SJCRH30 (cell line): ENCODE data around the gene GLIPR1L2. TPM values are rescaled to one million over a fixed set of nuclear protein-coding genes. Genes with fewer than 3 reads are reported as not detected.
A peak's percentile ranks its signal among the peaks of the same experiment; 100 is the strongest.
"Not testable (repeated sequence)": the region's sequence is repeated elsewhere in the genome, so short reads cannot be mapped to it uniquely, and the experiment has no call there.

Experiments used
- DNase-seq, 2 experiments: peaks; one replicate each; pipeline ENCODE4 v3.0.0-alpha.2; 2015 to 2020
- H3K27ac ChIP-seq: fragments of 250-450 bp; sonication (Bioruptor Pico); 2 replicates; pipeline ENCODE4 v1.5.1; 2020; ENCODE audit warnings: mild to moderate bottlenecking, moderate library complexity
- H3K27me3 ChIP-seq: fragments of 250-450 bp; sonication (Bioruptor Pico); 2 replicates; pipeline ENCODE4 v1.5.1; 2020; ENCODE audit warnings: mild to moderate bottlenecking, moderate library complexity
- H3K36me3 ChIP-seq: fragments of 250-450 bp; sonication (Bioruptor Pico); 2 replicates; pipeline ENCODE4 v1.5.1; 2020; ENCODE audit warnings: mild to moderate bottlenecking, moderate library complexity
- H3K4me1 ChIP-seq: fragments of 250-450 bp; sonication (Bioruptor Pico); 2 replicates; pipeline ENCODE4 v1.5.1; 2020; ENCODE audit warnings: mild to moderate bottlenecking, moderate library complexity
- H3K4me3 ChIP-seq: fragments of 250-450 bp; sonication (Bioruptor Pico); 2 replicates; pipeline ENCODE4 v1.5.1; 2020; ENCODE audit warnings: mild to moderate bottlenecking, moderate library complexity
- H3K9me3 ChIP-seq: fragments of 250-450 bp; sonication (Bioruptor Pico); replicated peaks from 2 replicates; pipeline ENCODE4 v1.5.1; 2020; ENCODE audit warnings: mild to moderate bottlenecking, moderate library complexity
- total RNA-seq: library from RNA; depleted of rRNA; stranded (reverse); fragments of >200 nt; shearing (Covaris generic); gene quantifications from 2 replicates; pipeline ENCODE4 v1.2.3, GENCODE V29; 2014; rRNA removed

The GLIPR1L2 gene
- total RNA-seq = not detected in 2 replicates

DNA sequence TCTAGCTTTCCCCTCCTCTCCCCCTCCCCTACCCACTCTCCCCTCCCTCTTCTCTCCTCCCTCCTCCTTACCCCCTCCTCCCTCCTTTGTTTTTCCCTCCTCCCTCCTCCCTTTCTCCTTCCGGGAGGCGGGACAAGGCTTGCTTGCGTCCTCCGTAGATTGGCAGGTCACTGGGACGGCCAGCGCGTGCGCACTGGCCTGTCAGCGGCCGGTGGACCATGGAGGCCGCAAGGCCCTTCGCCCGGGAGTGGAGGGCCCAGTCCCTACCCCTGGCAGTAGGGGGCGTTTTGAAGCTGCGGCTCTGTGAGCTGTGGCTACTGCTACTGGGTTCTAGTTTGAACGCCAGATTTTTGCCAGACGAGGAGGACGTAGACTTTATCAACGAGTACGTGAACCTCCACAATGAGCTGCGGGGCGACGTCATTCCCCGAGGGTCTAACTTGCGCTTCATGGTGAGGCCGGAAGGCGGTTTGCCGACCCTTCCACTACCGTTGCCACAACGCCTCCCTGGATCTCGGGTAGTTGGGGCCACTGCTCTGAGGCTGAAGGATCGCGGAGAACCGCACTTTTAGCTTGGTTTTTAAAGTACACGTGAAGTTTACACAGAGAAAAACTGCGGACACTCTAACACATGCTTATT, at the start of gene GLIPR1L2:
TSS of gene GLIPR1L2 (plus strand) at position 191 of the 640 bp plus-strand sequence. CDS start at position 219, 28 bp downstream.
- Histone ChIP-seq H3K27me3 (no peaks in the 10 kb centered on the region), H3K36me3 (no peaks in the 10 kb centered on the region), H3K4me3 (no peak within 1 kb of the TSS), H3K4me1 (peaks cover 11% of the 10 kb centered on the region), H3K9me3 (no peaks in the 10 kb centered on the region), H3K27ac (no peak within 1 kb of the TSS)
- no peak for DNase-seq

DNA sequence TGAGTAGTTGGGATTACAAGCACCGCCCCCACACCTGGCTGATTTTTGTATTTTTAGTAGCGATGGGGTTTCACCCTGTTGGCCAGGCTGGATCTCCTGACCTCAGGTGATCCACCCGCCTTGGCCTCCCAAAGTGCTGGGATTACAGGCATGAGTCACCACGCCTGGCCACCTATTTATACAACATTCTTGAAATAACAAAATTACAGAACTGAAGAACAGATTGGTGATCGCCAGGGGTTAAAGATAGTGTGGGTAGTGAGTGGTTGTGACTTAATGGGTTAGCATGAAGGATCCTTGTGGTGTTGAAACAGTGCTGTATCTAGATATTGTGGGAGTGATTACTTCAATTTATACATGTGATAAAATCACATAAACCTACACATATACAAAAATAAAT, 49.0 kb upstream of the GLIPR1L2 start:
- Histone ChIP-seq H3K27me3 (no peaks in the 10 kb centered on the region), H3K4me3 (no peak overlapping the region), H3K27ac (no peak overlapping the region), H3K36me3 (no peaks in the 10 kb centered on the region), H3K9me3 (no peaks in the 10 kb centered on the region), H3K4me1 (no peaks in the 10 kb centered on the region)
- DNase-seq = no peak

DNA sequence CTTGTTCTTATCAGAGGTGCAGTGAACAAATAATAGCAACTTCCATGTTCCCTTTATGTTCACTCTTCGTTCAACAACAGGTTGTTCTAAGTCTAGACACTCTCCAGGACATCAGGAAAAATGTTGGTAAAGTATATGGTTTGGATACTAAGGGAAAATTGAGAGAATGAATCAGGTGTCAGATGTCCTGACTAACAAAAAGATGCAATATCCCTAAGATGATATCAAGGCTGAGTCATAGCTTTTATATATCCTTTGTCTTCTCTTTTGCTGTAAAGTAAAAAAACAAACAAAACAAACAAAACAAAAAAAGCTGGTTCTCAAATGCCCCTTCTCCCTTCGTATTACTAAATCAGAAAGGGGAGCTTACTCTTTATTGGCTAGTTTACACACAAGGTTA, 45.4 kb upstream of the GLIPR1L2 start:
- H3K4me1 ChIP-seq = no peaks in the 10 kb centered on the region
- no peaks in the 10 kb centered on the region for H3K27me3 ChIP-seq
- DNase-seq = no peak
- no peak overlapping the region for H3K4me3 ChIP-seq
- no peaks in the 10 kb centered on the region for H3K36me3 ChIP-seq
- no peaks in the 10 kb centered on the region for H3K9me3 ChIP-seq
- H3K27ac ChIP-seq = no peak overlapping the region

DNA sequence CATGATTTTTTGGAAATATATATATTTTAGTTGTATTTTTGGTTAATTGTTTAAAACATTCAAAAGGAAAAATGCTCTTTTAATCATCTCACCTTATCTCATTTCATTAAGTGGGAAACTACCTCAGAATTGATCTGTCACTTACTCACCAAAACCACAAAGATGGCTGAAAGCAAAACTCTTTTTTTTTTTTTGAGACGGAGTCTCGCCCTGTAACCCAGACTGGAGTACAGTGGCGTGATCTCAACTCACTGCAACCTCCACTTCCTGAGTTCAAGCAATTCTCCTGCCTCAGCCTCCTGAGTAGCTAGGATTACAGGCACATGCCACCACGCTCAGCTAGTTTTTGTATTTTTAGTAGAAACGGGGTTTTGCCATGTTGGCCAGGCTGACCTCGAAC, 44.7 kb upstream of the GLIPR1L2 start:
- DNase-seq, H3K27me3 ChIP-seq, H3K9me3 ChIP-seq: not testable (repeated sequence)

DNA sequence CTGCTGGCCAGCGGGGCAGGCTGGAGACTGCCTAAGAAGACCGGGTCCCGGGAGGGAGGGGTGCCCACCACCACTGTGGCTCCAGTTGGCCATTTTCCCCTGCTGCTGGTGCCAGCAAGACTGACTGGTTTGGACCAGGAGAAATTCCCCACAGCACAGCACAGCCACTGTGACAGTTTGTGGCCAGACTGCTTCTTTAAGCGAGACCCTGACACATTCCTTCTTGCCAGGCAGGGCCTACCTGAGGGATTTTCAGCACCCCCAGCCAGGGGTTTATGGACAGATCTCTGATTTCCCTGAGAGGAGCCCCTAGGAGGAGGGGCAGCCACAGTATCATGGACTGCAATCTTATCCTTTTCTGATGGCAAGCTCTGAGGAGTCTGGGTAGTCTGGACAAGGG, 40.9 kb upstream of the GLIPR1L2 start:
- no peaks in the 10 kb centered on the region for H3K27me3 ChIP-seq

More for the DNA sequence above, 44.7 kb upstream of the GLIPR1L2 start:
- H3K4me1 ChIP-seq, H3K36me3 ChIP-seq, H3K4me3 ChIP-seq, H3K27ac ChIP-seq: not testable (repeated sequence)

DNA sequence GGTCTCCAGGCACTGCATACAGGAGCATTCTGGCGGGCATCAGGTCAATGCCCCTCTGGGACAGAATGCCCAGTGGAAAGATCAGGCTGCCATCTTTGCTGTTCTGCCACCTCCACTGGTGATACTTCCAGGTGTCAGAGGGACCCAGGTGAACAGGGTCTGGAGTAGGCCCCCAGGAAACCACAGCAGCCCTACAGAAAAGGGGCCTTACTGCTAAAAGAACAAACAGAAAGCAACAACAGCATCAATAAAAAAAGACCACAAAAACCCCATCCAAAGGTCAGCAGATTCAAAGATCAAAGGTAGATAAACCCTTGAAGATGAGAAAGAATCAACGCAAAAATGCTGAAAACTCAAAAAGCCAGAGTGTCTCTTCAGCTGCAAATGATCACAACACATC, 40.5 kb upstream of the GLIPR1L2 start:
- H3K36me3 ChIP-seq = no peaks in the 10 kb centered on the region
- no peak overlapping the region for H3K27ac ChIP-seq
- peaks cover 4% of the 10 kb centered on the region; the same call in 1 of the 2 replicates for H3K9me3 ChIP-seq
- DNase-seq = no peak
- H3K27me3 ChIP-seq = no peaks in the 10 kb centered on the region
- no peak overlapping the region for H3K4me3 ChIP-seq
- no peaks in the 10 kb centered on the region for H3K4me1 ChIP-seq

More for the DNA sequence above, 40.9 kb upstream of the GLIPR1L2 start:
- Histone ChIP-seq H3K4me3 (no peak overlapping the region), H3K9me3 (no peaks in the 10 kb centered on the region; the same call in 1 of the 2 replicates), H3K4me1 (no peaks in the 10 kb centered on the region), H3K27ac (no peak overlapping the region), H3K36me3 (no peaks in the 10 kb centered on the region)
- no peak for DNase-seq

DNA sequence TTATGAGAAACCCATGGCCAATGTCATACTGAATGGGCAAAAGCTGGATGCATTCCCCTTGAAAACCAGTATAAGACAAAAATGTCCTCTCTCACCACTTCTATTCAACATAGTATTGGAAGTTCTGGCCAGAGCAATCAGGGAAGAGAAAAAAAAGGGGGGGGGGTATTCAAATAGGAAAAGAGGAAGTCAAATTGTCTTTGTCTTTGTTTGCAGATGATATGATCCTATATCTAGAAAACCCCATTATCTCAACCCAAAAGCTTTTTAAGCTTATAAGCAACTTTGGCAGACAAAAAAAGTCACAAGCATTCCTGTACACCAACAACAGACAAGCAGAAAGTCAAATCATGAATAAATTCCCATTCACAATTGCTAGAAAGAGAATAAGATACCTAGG, 36.9 kb upstream of the GLIPR1L2 start:
- DNase-seq = no peak
- H3K27me3 ChIP-seq = no peaks in the 10 kb centered on the region
- no peaks in the 10 kb centered on the region for H3K4me1 ChIP-seq
- H3K4me3 ChIP-seq = no peak overlapping the region
- H3K9me3 ChIP-seq = peaks cover 6% of the 10 kb centered on the region; the same call in 1 of the 2 replicates
- H3K27ac ChIP-seq = no peak overlapping the region
- no peaks in the 10 kb centered on the region for H3K36me3 ChIP-seq

DNA sequence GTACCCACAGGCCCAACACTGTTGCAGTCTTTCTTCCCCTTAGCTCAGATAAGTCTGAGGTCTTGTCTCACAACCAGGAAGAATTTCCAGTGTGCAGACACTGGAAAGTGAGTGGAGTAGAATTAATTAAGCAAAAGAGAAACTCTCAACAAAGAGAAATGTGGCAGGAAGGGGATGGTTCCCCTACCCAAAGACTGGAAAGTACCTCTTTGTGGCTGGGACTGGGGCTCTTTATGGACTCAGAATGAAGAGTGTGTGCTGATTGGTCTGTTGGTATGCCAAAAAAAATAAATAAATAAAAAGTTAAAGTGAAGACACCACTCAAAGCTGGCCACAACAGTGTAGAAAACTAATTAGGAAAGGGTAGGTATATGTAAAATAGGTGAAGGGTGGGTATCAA, 30.0 kb upstream of the GLIPR1L2 start:
- H3K27ac ChIP-seq = no peak overlapping the region
- H3K36me3 ChIP-seq = no peaks in the 10 kb centered on the region
- peaks cover 22% of the 10 kb centered on the region for H3K4me1 ChIP-seq
- no peak for DNase-seq
- H3K9me3 ChIP-seq = 0 out of 2 replicates have a peak, but pooled peaks cover 3% of the 10 kb centered on the region
- H3K4me3 ChIP-seq = no peak overlapping the region
- no peaks in the 10 kb centered on the region for H3K27me3 ChIP-seq

DNA sequence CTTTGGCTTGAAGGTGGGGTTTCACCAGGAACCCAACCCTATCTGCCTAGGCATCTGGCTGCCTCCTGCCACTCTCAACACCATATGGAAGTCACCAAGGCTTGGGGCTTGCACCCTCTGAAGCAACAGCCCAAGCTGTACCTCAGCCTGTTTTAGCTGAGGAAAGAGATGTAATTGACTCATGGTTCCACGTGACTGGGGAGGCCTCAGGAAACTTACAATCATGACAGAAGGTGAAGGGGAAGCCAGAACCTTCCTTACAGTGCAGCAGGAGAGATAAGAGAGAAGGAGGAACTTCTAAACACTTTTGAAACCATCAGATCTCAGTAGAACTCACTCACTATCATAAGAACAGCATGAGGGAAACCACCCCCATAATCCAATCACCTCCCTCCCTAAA, 29.5 kb upstream of the GLIPR1L2 start:
- Histone ChIP-seq H3K4me1 (peaks cover 27% of the 10 kb centered on the region), H3K36me3 (no peaks in the 10 kb centered on the region), H3K4me3 (no peak overlapping the region), H3K27ac (no peak overlapping the region), H3K9me3 (0 out of 2 replicates have a peak, but pooled peaks cover 3% of the 10 kb centered on the region), H3K27me3 (no peaks in the 10 kb centered on the region)
- DNase-seq = no peak

DNA sequence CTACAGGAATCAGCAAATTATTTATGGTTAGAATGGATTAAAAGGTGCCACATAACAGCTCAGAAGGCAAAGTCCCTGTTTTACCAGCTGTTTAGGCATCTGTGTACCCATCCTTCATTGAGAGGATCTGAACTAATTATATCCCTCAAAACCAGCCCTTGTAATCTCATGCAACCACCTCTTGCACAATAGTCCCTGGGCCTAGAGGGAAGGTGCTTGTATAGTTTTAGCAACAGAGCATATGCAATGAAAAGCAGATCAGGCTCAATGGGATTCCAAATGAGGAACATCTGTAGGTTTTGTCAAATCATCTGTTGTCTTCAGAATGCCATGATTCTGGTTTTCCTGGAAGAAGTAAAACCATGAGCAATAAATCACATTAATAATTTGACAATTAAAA, 26.0 kb upstream of the GLIPR1L2 start:
- Histone ChIP-seq H3K27ac (peak overlapping the region; percentile 82), H3K4me1 (peaks cover 32% of the 10 kb centered on the region), H3K27me3 (no peaks in the 10 kb centered on the region), H3K9me3 (0 out of 2 replicates have a peak, but pooled peaks cover 3% of the 10 kb centered on the region), H3K4me3 (no peak overlapping the region), H3K36me3 (no peaks in the 10 kb centered on the region)
- DNase-seq = peak; percentile 80 to 95

DNA sequence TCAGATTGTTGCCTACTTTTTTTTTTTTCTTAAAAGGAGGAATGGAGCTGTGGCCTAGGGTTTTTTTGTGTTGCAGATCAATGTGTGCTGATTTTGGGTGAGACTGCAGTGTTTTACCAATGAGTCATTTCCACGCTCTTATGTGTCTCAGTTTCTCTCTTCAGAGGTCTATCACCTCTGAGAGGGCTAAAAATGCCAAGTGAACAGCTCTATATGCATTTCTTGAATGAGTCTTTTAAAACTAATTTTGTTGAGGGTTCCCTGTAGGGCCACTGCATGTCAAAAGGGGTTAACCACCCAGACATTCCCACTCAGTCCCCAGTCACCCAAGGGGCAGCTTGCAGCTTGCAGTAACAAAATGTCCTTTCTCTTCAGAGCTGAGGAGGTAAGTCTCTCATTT, 24.3 kb upstream of the GLIPR1L2 start:
- H3K9me3 ChIP-seq = 0 out of 2 replicates have a peak, but pooled peaks cover 3% of the 10 kb centered on the region
- no peaks in the 10 kb centered on the region for H3K36me3 ChIP-seq
- peaks cover 32% of the 10 kb centered on the region for H3K4me1 ChIP-seq
- no peak overlapping the region; the same call in 1 of the 2 replicates for H3K27ac ChIP-seq
- DNase-seq = peak in 1 of 2 experiments; percentile 8
- no peak overlapping the region for H3K4me3 ChIP-seq
- H3K27me3 ChIP-seq = no peaks in the 10 kb centered on the region

DNA sequence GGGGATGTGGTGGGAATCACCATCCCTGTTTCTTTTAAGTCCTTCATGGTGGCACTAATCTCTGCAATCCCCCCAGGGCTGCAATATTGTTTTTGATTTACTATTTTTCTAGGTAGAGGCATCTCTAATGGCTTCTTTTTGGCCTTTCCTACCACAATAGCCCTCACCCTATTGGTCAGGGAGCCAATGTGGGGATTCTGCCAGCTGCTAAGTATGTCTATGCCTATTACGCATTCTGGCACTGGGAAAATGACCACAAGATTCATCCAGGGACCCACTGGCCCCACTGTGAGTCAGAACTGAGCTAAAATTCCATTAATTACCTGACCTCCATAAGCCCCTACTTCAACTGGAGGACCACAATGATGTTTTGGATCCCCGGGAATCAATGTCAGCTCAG, 15.9 kb upstream of the GLIPR1L2 start:
- DNase-seq = peak; percentile 66 to 76
- Histone ChIP-seq H3K4me3 (no peak overlapping the region), H3K9me3 (peaks cover 3% of the 10 kb centered on the region; the same call in 1 of the 2 replicates), H3K27ac (peak overlapping the region; percentile 38), H3K27me3 (no peaks in the 10 kb centered on the region), H3K36me3 (no peaks in the 10 kb centered on the region), H3K4me1 (peaks cover 14% of the 10 kb centered on the region)

DNA sequence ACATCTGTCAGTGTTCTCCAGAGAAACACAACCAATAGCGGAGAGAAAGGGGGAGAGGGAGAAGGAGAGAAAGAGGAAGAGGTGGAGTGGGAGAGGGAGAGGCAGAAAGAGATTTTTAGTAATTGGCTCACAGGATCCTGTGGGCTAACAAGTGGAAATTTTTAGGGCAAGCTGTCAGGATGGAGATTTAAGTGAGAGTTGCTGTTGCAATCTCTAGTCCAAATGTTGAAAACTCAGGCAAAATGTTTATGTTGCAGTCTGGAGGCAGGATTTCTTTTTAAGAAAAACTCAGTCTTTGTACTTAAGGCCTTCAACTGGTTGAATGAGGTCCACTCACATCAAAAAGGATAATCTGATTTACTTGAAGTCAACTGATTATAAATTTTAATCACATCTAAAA, 12.5 kb upstream of the GLIPR1L2 start:
- no peak overlapping the region for H3K27ac ChIP-seq
- H3K27me3 ChIP-seq = no peaks in the 10 kb centered on the region
- H3K36me3 ChIP-seq = no peaks in the 10 kb centered on the region
- H3K4me3 ChIP-seq = no peak overlapping the region
- H3K4me1 ChIP-seq = peaks cover 14% of the 10 kb centered on the region
- DNase-seq = no peak
- H3K9me3 ChIP-seq = peaks cover under 1% of the 10 kb centered on the region; the same call in 1 of the 2 replicates

DNA sequence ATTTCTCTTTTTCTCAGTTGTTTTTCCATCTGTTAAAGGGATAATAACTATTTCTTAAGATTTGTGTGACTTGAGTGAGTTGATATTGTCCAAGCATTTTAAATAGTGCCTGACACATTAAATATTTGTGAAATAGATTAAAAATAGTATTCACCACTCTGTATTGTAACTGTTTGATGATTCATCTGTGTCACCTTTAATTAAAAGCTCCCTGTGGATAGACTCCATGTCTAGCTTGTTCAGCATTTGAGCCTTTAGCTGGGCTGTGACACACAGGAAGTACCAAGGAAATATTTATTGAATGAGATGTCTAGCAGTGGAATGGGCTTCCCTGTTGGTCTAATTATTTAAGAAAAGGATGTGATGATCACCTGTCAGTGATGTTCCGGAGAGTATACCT, 1.8 kb upstream of the GLIPR1L2 start:
- Histone ChIP-seq H3K4me3 (no peak overlapping the region), H3K27ac (no peak overlapping the region), H3K36me3 (no peaks in the 10 kb centered on the region), H3K27me3 (no peaks in the 10 kb centered on the region), H3K4me1 (peaks cover 11% of the 10 kb centered on the region), H3K9me3 (no peaks in the 10 kb centered on the region)
- no peak for DNase-seq

DNA sequence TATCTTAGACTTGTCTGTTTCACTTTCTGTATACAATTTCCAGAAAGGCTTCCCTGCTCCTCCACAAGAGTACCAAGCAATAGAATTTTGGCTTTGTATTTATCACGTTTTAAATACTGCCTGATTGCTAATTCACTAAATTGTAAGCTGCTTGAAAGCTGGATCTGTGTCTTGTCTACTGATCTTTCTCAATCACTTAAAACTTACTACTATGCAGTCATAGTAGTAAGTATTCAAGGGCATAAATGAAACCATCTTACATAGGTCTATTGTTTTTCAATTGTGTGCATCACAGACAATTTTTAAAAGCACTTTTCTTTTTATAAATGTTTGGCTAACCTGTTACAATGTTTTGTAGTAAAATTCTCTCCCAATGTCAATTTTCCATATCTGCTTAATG, 1.2 kb upstream of the GLIPR1L2 start:
- Histone ChIP-seq H3K4me1 (peaks cover 11% of the 10 kb centered on the region), H3K36me3 (no peaks in the 10 kb centered on the region), H3K4me3 (no peak overlapping the region), H3K27ac (no peak overlapping the region), H3K27me3 (no peaks in the 10 kb centered on the region), H3K9me3 (no peaks in the 10 kb centered on the region)
- DNase-seq = no peak
